ES-I3 (cell line): ENCODE data around the gene FOXF2.
"Not testable (repeated sequence)": the region's sequence is repeated elsewhere in the genome, so short reads cannot be mapped to it uniquely, and the experiment has no call there.

Experiments
- H3K36me3 ChIP-seq: 2 replicates; pipeline ENCODE4 v1.6.1; 2013; ENCODE audit warnings: mild to moderate bottlenecking, low read length, control low read depth, moderate library complexity; ENCODE audit not compliant: insufficient read depth
- H3K4me1 ChIP-seq: 2 replicates; pipeline ENCODE4 v1.6.1; 2013; ENCODE audit warnings: mild to moderate bottlenecking, control low read depth, low read length; ENCODE audit not compliant: insufficient read depth
- H3K9ac ChIP-seq: 2 replicates; pipeline ENCODE4 v1.6.1; 2013; ENCODE audit warnings: low read depth, mild to moderate bottlenecking, low read length, moderate library complexity
- H3K9me3 ChIP-seq: 2 replicates; pipeline ENCODE4 v1.6.1; 2013; ENCODE audit warnings: mild to moderate bottlenecking, low read length, moderate library complexity; ENCODE audit not compliant: control insufficient read depth, insufficient read depth

The FOXF2 gene

GRCh38 chr6:1367771-1368170 is 21.6 kb upstream of the FOXF2 start:
- H3K9ac ChIP-seq = no peak overlapping the region
- H3K4me1 ChIP-seq = peaks cover 6% of the 10 kb centered on the region; the same call in 1 of the 2 replicates
- H3K9me3 ChIP-seq = peaks cover 3% of the 10 kb centered on the region; the same call in 1 of the 2 replicates
- H3K36me3 ChIP-seq = no peaks in the 10 kb centered on the region

GRCh38 chr6:1368940-1369339 is 20.4 kb upstream of the FOXF2 start:
- peaks cover 6% of the 10 kb centered on the region; the same call in 1 of the 2 replicates for H3K4me1 ChIP-seq
- no peaks in the 10 kb centered on the region for H3K36me3 ChIP-seq
- no peak overlapping the region for H3K9ac ChIP-seq
- peaks cover 3% of the 10 kb centered on the region; the same call in 1 of the 2 replicates for H3K9me3 ChIP-seq

GRCh38 chr6:1369695-1370094 is 19.7 kb upstream of the FOXF2 start:
- H3K9ac ChIP-seq, H3K4me1 ChIP-seq, H3K9me3 ChIP-seq, H3K36me3 ChIP-seq: not testable (repeated sequence)

GRCh38 chr6:1371933-1372332 is 17.4 kb upstream of the FOXF2 start:
- H3K9ac ChIP-seq = no peak overlapping the region
- peaks cover 3% of the 10 kb centered on the region; the same call in 1 of the 2 replicates for H3K9me3 ChIP-seq
- H3K36me3 ChIP-seq = no peaks in the 10 kb centered on the region
- no peaks in the 10 kb centered on the region for H3K4me1 ChIP-seq

- H3K9me3 ChIP-seq = peaks cover 3% of the 10 kb centered on the region; the same call in 1 of the 2 replicates
- no peaks in the 10 kb centered on the region for H3K36me3 ChIP-seq
- H3K4me1 ChIP-seq = no peaks in the 10 kb centered on the region
- H3K9ac ChIP-seq = no peak overlapping the region
These were observed 16.7 kb upstream of the FOXF2 start for GRCh38 chr6:1372690-1373089.

GRCh38 chr6:1376653-1377052 is 12.7 kb upstream of the FOXF2 start:
- H3K36me3 ChIP-seq = no peaks in the 10 kb centered on the region
- H3K4me1 ChIP-seq = 0 out of 2 replicates have a peak, but pooled peaks cover 6% of the 10 kb centered on the region

GRCh38 chr6:1377526-1377925 is 11.8 kb upstream of the FOXF2 start:
- Histone ChIP-seq H3K4me1 (0 out of 2 replicates have a peak, but pooled peaks cover 6% of the 10 kb centered on the region), H3K36me3 (no peaks in the 10 kb centered on the region), H3K9me3 (no peaks in the 10 kb centered on the region), H3K9ac (no peak overlapping the region)

More at GRCh38 chr6:1376653-1377052, 12.7 kb upstream of the FOXF2 start:
- no peak overlapping the region for H3K9ac ChIP-seq
- no peaks in the 10 kb centered on the region for H3K9me3 ChIP-seq

GRCh38 chr6:1378065-1379016 is 11.0 kb upstream of the FOXF2 start:
- Histone ChIP-seq H3K9ac (peak overlapping the region; percentile 31; the same call in 1 of the 2 replicates), H3K4me1 (0 out of 2 replicates have a peak, but pooled peaks cover 6% of the 10 kb centered on the region), H3K9me3 (no peaks in the 10 kb centered on the region)

GRCh38 chr6:1379017-1379787 is 10.2 kb upstream of the FOXF2 start:
- H3K9ac ChIP-seq = peak overlapping the region; percentile 31; the same call in 1 of the 2 replicates
- no peaks in the 10 kb centered on the region for H3K36me3 ChIP-seq
- 0 out of 2 replicates have a peak, but pooled peaks cover 6% of the 10 kb centered on the region for H3K4me1 ChIP-seq
- H3K9me3 ChIP-seq = no peaks in the 10 kb centered on the region

More at GRCh38 chr6:1378065-1379016, 11.0 kb upstream of the FOXF2 start:
- H3K36me3 ChIP-seq = no peaks in the 10 kb centered on the region

GRCh38 chr6:1379788-1380147 is 9.6 kb upstream of the FOXF2 start:
- no peak overlapping the region for H3K9ac ChIP-seq
- no peaks in the 10 kb centered on the region for H3K36me3 ChIP-seq
- H3K9me3 ChIP-seq = no peaks in the 10 kb centered on the region
- H3K4me1 ChIP-seq = peaks cover 6% of the 10 kb centered on the region; the same call in 1 of the 2 replicates

GRCh38 chr6:1380625-1381427 is 8.6 kb upstream of the FOXF2 start:
- no peaks in the 10 kb centered on the region for H3K36me3 ChIP-seq
- H3K4me1 ChIP-seq = peaks cover 6% of the 10 kb centered on the region
- H3K9me3 ChIP-seq = no peaks in the 10 kb centered on the region
- no peak overlapping the region for H3K9ac ChIP-seq

- H3K9me3 ChIP-seq = no peaks in the 10 kb centered on the region
- peak overlapping the region; percentile 37; the same call in 1 of the 2 replicates for H3K9ac ChIP-seq
- no peaks in the 10 kb centered on the region for H3K36me3 ChIP-seq
- H3K4me1 ChIP-seq = peaks cover 6% of the 10 kb centered on the region
These were observed 7.7 kb upstream of the FOXF2 start for GRCh38 chr6:1381481-1382330.

GRCh38 chr6:1382331-1382882 is 7.0 kb upstream of the FOXF2 start:
- Histone ChIP-seq H3K4me1 (peaks cover 6% of the 10 kb centered on the region), H3K36me3 (no peaks in the 10 kb centered on the region), H3K9me3 (no peaks in the 10 kb centered on the region), H3K9ac (peak overlapping the region; percentile 37; the same call in 1 of the 2 replicates)
